ENCODE measurements around the gene SNRPD2.

GRCh38 chr19:45641274-45642105, 50.3 kb downstream of the SNRPD2 start:
- TF ChIP-seq, protein P1, sequence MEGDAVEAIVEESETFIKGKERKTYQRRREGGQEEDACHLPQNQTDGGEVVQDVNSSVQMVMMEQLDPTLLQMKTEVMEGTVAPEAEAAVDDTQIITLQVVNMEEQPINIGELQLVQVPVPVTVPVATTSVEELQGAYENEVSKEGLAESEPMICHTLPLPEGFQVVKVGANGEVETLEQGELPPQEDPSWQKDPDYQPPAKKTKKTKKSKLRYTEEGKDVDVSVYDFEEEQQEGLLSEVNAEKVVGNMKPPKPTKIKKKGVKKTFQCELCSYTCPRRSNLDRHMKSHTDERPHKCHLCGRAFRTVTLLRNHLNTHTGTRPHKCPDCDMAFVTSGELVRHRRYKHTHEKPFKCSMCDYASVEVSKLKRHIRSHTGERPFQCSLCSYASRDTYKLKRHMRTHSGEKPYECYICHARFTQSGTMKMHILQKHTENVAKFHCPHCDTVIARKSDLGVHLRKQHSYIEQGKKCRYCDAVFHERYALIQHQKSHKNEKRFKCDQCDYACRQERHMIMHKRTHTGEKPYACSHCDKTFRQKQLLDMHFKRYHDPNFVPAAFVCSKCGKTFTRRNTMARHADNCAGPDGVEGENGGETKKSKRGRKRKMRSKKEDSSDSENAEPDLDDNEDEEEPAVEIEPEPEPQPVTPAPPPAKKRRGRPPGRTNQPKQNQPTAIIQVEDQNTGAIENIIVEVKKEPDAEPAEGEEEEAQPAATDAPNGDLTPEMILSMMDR (conservative IDR thresholded peaks at IDR 0.05; ENCODE audit: low read length), result no peak
- TF ChIP-seq EZH2phosphoT487 (IDR thresholded peaks at IDR 0.05; ENCODE audit: borderline replicate concordance), result no peak

All from Loucy (cell line).